GM21717 (cell line): Measurements from ENCODE around the gene HDAC4.

ENCODE experiments used
- ATAC-seq: cut with Tn5 transposase; IDR thresholded peaks from one replicate; pipeline ENCODE4 v1.9.1; 2021; ENCODE audit warnings: mild to moderate bottlenecking, moderate library complexity; ENCODE audit not compliant: unreplicated experiment

HDAC4 gene

GRCh38 chr2:239194731-239195317 lies 206.0 kb downstream of the HDAC4 start:
- ATAC-seq = no peak

GRCh38 chr2:239193925-239194677 lies 206.7 kb downstream of the HDAC4 start:
- no peak for ATAC-seq

GRCh38 chr2:239193401-239193811 lies 207.4 kb downstream of the HDAC4 start:
- ATAC-seq = no peak

- no peak for ATAC-seq
Observed at GRCh38 chr2:239192975-239193374, 207.8 kb downstream of the HDAC4 start.

- no peak for ATAC-seq
Observed at GRCh38 chr2:239192456-239192855, 208.4 kb downstream of the HDAC4 start.

GRCh38 chr2:239190921-239191885 lies 209.6 kb downstream of the HDAC4 start:
- no peak for ATAC-seq

GRCh38 chr2:239190361-239190760 lies 210.5 kb downstream of the HDAC4 start:
- no peak for ATAC-seq

- no peak for ATAC-seq
Observed at GRCh38 chr2:239189711-239190131, 211.1 kb downstream of the HDAC4 start.

GRCh38 chr2:239188536-239188935 lies 212.3 kb downstream of the HDAC4 start:
- no peak for ATAC-seq

GRCh38 chr2:239187464-239188253 lies 213.2 kb downstream of the HDAC4 start:
- no peak for ATAC-seq

- ATAC-seq = no peak
Observed at GRCh38 chr2:239186516-239187357, 214.1 kb downstream of the HDAC4 start.

- no peak for ATAC-seq
Observed at GRCh38 chr2:239184968-239185903, 215.6 kb downstream of the HDAC4 start.

- ATAC-seq = no peak
Observed at GRCh38 chr2:239184179-239184578, 216.6 kb downstream of the HDAC4 start.

GRCh38 chr2:239182981-239183791 lies 217.6 kb downstream of the HDAC4 start:
- ATAC-seq = no peak

- ATAC-seq = no peak
Observed at GRCh38 chr2:239181903-239182581, 218.8 kb downstream of the HDAC4 start.

- ATAC-seq = no peak
Observed at GRCh38 chr2:239181074-239181902, 219.5 kb downstream of the HDAC4 start.
